ENCODE measurements around the gene BBS1.
"Not testable (repeated sequence)": the region's sequence is repeated elsewhere in the genome, so short reads cannot be mapped to it uniquely, and the experiment has no call there.

BBS1 gene

DNA sequence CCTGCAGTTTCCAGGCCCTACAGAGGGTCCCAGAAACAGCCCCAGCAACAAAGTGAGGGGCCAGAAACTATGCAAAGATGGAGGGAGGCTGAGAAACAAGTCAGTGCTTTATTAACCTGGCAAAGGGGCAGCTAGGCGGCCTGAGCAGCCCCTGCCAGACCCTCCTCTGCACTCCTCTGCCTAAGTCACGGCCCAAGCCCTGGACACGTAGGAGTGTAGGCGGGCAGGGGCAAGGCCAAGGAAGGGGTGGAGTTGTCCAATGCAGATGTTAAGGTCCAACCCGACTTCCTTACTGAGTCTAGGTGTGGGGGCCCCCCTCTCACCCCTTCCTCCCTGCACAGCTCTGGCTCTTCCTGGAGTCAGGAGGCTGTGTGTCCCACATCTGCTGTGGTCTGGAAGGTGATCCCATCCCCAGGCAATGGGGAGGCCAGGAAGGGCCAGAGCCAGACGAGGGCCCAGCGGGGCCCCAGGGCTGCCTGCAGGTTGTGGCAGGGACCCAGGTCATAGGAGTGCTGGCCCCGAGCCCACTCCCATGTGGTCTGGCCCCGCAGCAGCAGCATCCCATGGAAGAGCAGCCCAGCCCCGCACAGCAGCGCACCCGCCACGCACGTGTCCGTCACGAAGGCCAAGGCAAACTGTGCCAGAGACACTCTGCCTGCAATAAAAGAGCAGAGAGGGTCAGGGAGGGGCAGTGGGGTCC lies 28.9 kb downstream of the BBS1 start:
- no peak overlapping the region for H3K27ac ChIP-seq (ENCODE audit: low read depth, low read length)
- H4K20me1 ChIP-seq (ENCODE audit: control insufficient read depth, insufficient read depth, low read depth, low read length): no peaks in the 10 kb centered on the region
- no peaks in the 10 kb centered on the region for H3K9me2 ChIP-seq (replicated peaks; ENCODE audit: control insufficient read depth, low read length)
- H3K27me3 ChIP-seq (ENCODE audit: control insufficient read depth, low read length): no peaks in the 10 kb centered on the region
- no peaks in the 10 kb centered on the region for H3K79me2 ChIP-seq (ENCODE audit: control insufficient read depth, low read length)
- H3K9me3 ChIP-seq (ENCODE audit: control insufficient read depth, insufficient read depth, low read length): no peaks in the 10 kb centered on the region
- peaks cover 10% of the 10 kb centered on the region for H3K4me1 ChIP-seq (ENCODE audit: control insufficient read depth, low read length)
- TF ChIP-seq, protein P1, sequence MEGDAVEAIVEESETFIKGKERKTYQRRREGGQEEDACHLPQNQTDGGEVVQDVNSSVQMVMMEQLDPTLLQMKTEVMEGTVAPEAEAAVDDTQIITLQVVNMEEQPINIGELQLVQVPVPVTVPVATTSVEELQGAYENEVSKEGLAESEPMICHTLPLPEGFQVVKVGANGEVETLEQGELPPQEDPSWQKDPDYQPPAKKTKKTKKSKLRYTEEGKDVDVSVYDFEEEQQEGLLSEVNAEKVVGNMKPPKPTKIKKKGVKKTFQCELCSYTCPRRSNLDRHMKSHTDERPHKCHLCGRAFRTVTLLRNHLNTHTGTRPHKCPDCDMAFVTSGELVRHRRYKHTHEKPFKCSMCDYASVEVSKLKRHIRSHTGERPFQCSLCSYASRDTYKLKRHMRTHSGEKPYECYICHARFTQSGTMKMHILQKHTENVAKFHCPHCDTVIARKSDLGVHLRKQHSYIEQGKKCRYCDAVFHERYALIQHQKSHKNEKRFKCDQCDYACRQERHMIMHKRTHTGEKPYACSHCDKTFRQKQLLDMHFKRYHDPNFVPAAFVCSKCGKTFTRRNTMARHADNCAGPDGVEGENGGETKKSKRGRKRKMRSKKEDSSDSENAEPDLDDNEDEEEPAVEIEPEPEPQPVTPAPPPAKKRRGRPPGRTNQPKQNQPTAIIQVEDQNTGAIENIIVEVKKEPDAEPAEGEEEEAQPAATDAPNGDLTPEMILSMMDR (IDR thresholded peaks at IDR 0.05; ENCODE audit: low read depth, low read length, poor library complexity, severe bottlenecking): no peak
- TF ChIP-seq EZH2phosphoT487 (IDR thresholded peaks at IDR 0.05; ENCODE audit: borderline replicate concordance, low read length): no peak
- H3F3A ChIP-seq (ENCODE audit: control insufficient read depth, insufficient read depth): peaks cover 1% of the 10 kb centered on the region; the same call in 1 of the 2 replicates
- no peak overlapping the region for H3K4me3 ChIP-seq (ENCODE audit: low read length)
- H3K4me2 ChIP-seq (ENCODE audit: low read length): no peak overlapping the region
- H3K36me3 ChIP-seq (ENCODE audit: control insufficient read depth, low read length): no peaks in the 10 kb centered on the region; the same call in 1 of the 2 replicates

DNA sequence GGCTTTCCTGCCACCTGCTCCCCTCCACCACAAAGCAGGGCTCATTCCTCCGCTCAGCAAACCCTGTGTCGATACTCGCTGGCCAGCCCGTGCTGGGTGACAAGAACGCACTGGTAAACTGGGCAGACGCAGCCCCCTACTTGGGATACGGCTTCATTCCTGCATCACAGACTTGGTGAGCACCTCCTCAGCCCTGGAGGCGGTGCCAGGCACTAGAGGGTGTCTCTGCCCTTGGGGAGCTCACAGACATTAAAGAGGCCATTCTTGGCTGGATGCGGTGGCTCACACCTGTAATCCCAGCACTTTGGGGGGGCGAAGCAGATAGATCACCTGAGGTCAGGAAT lies 29.4 kb downstream of the BBS1 start:
- H3K4me1 ChIP-seq (ENCODE audit: control insufficient read depth, low read length): peaks cover 15% of the 10 kb centered on the region
- H3K9me3 ChIP-seq (ENCODE audit: control insufficient read depth, insufficient read depth, low read length): no peaks in the 10 kb centered on the region
- H3K9me2 ChIP-seq (replicated peaks; ENCODE audit: control insufficient read depth, low read length): no peaks in the 10 kb centered on the region
- no peaks in the 10 kb centered on the region for H3K79me2 ChIP-seq (ENCODE audit: control insufficient read depth, low read length)
- no peak overlapping the region for H3K27ac ChIP-seq (ENCODE audit: low read depth, low read length)
- H3K4me2 ChIP-seq (ENCODE audit: low read length): no peak overlapping the region
- H3K4me3 ChIP-seq (ENCODE audit: low read length): no peak overlapping the region
- TF ChIP-seq EZH2phosphoT487 (IDR thresholded peaks at IDR 0.05; ENCODE audit: borderline replicate concordance, low read length): no peak
- TF ChIP-seq, protein P1 (IDR thresholded peaks at IDR 0.05; ENCODE audit: low read depth, low read length, poor library complexity, severe bottlenecking): no peak
- H3F3A ChIP-seq (ENCODE audit: control insufficient read depth, insufficient read depth): peaks cover 4% of the 10 kb centered on the region; the same call in 1 of the 2 replicates
- no peaks in the 10 kb centered on the region for H4K20me1 ChIP-seq (ENCODE audit: control insufficient read depth, insufficient read depth, low read depth, low read length)
- no peaks in the 10 kb centered on the region; the same call in 1 of the 2 replicates for H3K36me3 ChIP-seq (ENCODE audit: control insufficient read depth, low read length)
- no peaks in the 10 kb centered on the region for H3K27me3 ChIP-seq (ENCODE audit: control insufficient read depth, low read length)

DNA sequence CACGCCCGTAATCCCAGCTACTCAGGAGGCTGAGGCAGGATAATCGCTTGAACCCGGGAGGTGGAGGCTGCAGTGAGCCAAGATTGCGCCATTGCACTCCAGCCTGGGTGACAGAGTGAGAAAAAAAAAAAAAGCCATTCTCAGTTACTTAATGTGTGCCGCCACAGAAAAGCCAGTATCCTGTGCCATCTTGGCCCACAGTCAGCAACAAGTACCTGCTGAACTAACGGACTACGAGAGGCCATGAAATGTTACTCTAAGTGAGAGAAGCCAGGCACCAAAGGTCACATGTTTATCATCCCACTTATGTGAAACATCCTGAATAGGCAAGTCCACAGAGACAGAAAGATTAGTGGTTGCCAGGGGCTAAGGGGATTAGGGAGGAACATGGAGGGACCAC lies 30.2 kb downstream of the BBS1 start:
- not testable (repeated sequence) for H3K4me2 ChIP-seq (ENCODE audit: low read length); H3K4me3 ChIP-seq (ENCODE audit: low read length)

DNA sequence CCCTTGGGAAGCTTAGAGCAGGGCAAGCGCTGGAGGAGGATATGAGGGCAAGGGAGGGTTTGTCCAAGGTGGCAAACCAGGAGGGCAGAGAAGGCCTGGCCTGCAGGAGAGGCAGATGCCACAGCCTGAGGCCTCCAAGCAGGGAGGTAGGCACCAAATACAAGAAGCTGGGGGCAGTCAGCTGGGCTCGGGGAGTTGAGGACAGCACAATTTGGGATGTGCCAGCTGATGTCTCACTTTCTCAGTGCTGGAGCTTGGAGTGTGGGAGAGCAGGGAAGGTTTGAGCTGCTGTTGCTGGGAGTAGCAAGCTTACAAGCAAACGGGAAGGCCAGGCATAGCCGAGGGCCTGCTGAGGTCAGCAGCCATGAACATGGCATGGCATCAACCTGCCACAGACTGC lies 31.5 kb downstream of the BBS1 start:
- H3K36me3 ChIP-seq (ENCODE audit: control insufficient read depth, low read length): no peaks in the 10 kb centered on the region; the same call in 1 of the 2 replicates
- peaks cover 6% of the 10 kb centered on the region for H3K79me2 ChIP-seq (ENCODE audit: control insufficient read depth, low read length)
- H3K9me3 ChIP-seq (ENCODE audit: control insufficient read depth, insufficient read depth, low read length): no peaks in the 10 kb centered on the region
- peaks cover 7% of the 10 kb centered on the region for H3K27me3 ChIP-seq (ENCODE audit: control insufficient read depth, low read length)
- no peak overlapping the region for H3K27ac ChIP-seq (ENCODE audit: low read depth, low read length)
- H3F3A ChIP-seq (ENCODE audit: control insufficient read depth, insufficient read depth): peaks cover 4% of the 10 kb centered on the region; the same call in 1 of the 2 replicates
- H3K4me3 ChIP-seq (ENCODE audit: low read length): no peak overlapping the region
- no peak overlapping the region for H3K4me2 ChIP-seq (ENCODE audit: low read length)
- no peak for TF ChIP-seq EZH2phosphoT487 (IDR thresholded peaks at IDR 0.05; ENCODE audit: borderline replicate concordance, low read length)
- TF ChIP-seq, protein P1 (IDR thresholded peaks at IDR 0.05; ENCODE audit: low read depth, low read length, poor library complexity, severe bottlenecking): no peak
- no peaks in the 10 kb centered on the region for H3K9me2 ChIP-seq (replicated peaks; ENCODE audit: control insufficient read depth, low read length)
- no peaks in the 10 kb centered on the region for H4K20me1 ChIP-seq (ENCODE audit: control insufficient read depth, insufficient read depth, low read depth, low read length)
- peaks cover 28% of the 10 kb centered on the region for H3K4me1 ChIP-seq (ENCODE audit: control insufficient read depth, low read length)

More for the DNA sequence above, 30.2 kb downstream of the BBS1 start:
- not testable (repeated sequence) for H3K27me3 ChIP-seq (ENCODE audit: control insufficient read depth, low read length); H3K9me3 ChIP-seq (ENCODE audit: control insufficient read depth, insufficient read depth, low read length); H3K79me2 ChIP-seq (ENCODE audit: control insufficient read depth, low read length); H3K36me3 ChIP-seq (ENCODE audit: control insufficient read depth, low read length); H4K20me1 ChIP-seq (ENCODE audit: control insufficient read depth, insufficient read depth, low read depth, low read length); H3K27ac ChIP-seq (ENCODE audit: low read depth, low read length); H3F3A ChIP-seq (ENCODE audit: control insufficient read depth, insufficient read depth); H3K9me2 ChIP-seq (replicated peaks; ENCODE audit: control insufficient read depth, low read length)
- peaks cover 21% of the 10 kb centered on the region for H3K4me1 ChIP-seq (ENCODE audit: control insufficient read depth, low read length)
